GM18861 (cell line): Measurements from ENCODE around the gene PRKCA.
"Not testable (repeated sequence)": the region's sequence is repeated elsewhere in the genome, so short reads cannot be mapped to it uniquely, and the experiment has no call there.

Experiments
- ATAC-seq: cut with Tn5 transposase; IDR thresholded peaks from one replicate; pipeline ENCODE4 v1.9.1; 2021; ENCODE audit not compliant: unreplicated experiment

The PRKCA gene

DNA sequence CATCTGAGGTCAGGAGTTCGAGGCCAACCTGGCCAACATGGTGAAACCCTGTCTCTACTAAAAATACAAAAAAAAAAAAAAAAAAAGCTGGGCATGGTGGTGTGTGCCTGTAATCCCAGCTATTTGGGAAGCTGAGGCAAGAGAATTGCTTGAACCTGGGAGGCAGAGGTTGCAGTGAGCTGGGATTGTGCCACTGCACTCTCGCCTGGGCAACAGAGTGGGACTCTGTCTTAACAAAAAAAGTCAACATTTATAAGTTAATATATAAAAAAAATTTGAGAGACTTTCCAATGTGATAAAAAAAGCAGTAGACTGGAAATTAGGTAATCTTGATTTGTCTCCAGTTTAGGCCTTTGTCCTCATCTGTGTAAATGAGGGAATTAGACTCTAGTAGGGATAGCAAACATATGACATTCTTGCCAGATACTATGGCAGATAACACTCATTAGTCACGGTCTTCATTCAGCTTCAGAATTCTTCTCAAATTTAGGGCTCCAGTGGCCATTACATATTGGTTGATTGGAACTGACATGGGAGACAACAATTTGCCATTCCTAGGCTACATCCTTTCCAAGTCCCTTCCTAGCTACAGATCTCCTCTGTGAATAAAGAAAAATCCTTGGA, 22.1 kb downstream of the PRKCA start:
- ATAC-seq, result not testable (repeated sequence)

- ATAC-seq, result no peak
These were observed 24.1 kb downstream of the PRKCA start for GRCh38 chr17:66326476-66327047.

GRCh38 chr17:66330646-66331037, 28.2 kb downstream of the PRKCA start:
- ATAC-seq, result no peak

DNA sequence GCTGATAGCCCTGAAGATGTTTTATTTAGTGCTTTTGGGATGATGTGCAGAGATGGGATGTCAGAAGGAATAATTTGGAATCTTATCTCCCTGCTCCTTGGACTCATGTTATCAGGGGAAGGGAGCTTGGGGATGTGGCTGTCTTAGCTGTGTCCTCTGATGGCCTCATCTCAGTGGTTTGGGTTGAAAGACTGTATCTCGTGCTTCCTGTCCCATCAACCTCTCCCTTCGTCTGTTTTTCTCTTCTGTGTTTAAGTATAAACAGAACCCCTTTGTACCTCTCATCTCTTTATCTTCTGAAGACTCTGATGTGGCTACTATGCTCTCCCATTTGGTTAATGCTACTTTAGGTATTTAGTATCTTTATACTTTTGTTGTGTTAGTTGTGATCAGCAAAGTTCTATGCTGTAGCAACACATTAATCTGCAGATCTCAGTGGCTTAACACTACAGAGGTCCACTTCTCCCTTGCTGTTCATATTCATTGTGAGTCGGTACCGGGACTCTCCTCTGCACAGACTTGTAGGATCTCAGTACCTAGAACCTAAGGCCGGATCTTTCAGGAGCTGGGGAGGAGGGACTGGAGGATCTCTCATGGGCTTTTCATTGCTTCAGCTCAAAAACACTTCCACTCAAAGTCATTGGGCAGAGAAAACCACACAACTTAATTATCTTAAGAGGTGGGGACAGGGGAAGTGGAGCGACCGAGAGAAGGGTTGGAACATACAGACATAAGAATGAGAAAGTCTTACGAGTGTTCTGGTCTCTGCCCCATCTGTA, 28.8 kb downstream of the PRKCA start:
- ATAC-seq, result no peak

DNA sequence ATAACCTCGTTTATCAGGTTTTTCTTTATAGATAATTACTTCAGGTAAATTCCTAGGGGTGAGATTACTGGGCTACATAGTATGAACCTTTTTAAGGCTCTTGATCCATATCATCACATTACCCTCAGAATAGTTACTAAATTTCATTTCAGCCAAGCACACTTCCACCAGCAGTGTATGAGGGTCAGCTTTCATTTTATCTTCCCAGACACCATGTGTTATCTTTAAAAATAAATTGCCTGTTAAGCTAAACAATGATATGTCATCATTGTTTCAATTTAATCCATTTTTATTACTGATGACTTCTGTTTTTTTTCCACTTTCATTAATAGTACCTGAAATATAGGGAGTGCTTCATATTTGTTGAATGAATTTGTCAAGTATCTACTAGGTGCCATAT, 33.4 kb downstream of the PRKCA start:
- no peak for ATAC-seq

DNA sequence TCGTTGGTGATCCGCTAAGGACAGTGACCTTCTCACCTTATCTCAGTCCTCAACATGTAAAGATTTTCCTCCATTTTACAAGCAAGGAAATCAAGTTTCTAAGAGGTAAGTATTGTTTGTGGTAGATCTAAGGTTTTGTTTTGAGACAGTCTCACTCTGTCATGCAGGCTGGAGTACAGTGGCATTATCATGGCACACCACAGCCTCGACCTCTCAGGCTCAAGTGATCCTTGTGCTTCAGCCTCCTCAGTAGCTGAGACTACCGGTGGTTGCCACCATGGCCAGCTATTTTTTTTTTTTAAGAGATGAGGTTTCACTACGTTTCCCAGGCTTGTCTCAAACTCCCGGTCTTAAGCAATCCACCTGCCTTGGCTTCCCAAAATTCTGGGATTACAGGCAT, 34.9 kb downstream of the PRKCA start:
- ATAC-seq, result no peak

DNA sequence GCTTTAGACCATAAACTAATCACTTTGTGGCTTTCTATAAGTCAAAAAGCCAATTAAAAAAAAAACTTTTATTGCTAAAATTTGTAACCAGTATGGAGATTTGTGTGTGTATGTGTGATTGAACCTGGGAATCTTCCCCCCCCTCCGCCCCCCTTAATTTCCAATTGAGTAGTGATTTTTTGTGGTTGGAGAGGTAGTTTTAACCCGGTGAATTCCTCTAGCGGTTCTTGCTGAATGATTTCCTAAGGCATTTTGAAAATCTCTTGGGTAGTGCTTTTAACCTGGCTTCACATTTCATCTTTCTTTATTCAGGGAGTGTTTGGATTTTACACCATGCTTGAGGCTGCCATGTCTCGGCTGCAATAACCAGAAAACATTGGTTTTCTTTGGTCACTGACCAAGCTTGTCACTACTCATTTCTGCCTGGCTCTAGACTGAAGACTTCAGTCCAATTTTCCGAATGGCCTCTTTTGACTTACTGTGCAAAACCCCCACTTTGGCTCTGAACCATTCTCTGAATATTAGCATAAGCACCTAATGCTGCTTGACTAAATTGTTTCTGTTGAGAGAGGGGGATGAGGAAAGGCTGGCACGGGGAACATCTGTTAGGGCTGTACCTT, 35.6 kb downstream of the PRKCA start:
- no peak for ATAC-seq

DNA sequence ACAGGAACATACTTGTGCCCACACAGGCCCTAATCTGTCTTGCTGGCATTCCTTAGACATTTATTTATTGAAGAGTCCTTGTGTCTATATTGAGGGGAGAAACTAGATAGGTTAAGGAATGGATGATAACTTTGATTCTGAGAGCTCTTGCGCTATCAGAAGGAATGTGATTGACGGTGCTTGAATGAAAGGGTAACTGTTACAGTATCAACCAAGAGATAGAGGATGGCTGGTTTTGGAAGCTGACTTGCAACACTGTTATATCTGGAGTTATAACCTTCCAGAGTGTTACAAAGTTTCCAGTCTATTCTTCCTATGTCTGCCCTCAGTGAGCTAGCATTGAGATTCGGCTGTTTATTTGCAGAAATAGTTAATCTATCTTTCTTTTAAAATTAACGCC, 36.5 kb downstream of the PRKCA start:
- ATAC-seq, result no peak

- ATAC-seq, result no peak
These were observed 37.1 kb downstream of the PRKCA start for GRCh38 chr17:66339561-66339960.

DNA sequence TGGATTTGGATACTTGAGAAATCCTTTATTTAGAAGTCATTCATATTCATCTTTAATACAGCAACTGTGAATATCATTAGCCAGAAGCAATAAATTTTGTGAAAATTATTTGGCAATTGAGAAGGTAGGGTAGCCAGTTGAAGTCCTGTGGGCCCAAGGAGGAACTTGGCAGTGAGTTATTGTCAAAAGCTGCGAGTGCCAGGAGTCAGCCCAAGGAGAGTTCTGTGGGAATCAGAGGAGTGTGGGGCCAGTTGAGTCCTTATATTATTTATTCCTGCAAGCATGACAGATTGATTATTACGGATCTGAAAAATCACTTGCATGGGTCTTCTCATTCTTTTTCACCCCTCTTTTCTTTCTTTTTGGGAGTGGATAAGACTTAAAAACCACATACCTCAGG, 38.3 kb downstream of the PRKCA start:
- no peak for ATAC-seq

GRCh38 chr17:66341462-66341861, 39.0 kb downstream of the PRKCA start:
- ATAC-seq, result no peak

DNA sequence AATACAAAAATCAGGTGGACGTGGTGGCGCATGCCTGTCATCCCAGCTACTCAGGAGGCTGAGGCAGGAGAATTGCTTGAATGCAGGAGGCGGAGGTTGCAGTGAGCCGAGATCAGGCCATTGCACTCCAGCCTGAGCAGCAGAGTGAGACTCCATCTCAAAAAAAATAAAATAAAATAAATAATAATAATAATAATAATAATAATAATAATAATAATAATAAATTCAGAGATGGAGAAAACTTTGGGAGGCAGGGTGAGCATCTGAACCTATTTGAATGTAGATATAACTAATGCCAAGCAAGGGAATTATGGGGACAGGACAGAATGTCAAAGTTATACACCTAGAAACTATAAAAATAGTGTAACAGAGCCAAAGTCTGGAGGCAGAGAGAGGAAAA, 39.9 kb downstream of the PRKCA start:
- ATAC-seq, result not testable (repeated sequence)

- ATAC-seq, result no peak
These were observed 41.2 kb downstream of the PRKCA start for GRCh38 chr17:66343531-66344078.

- ATAC-seq, result no peak
These were observed 42.1 kb downstream of the PRKCA start for GRCh38 chr17:66344473-66344872.

DNA sequence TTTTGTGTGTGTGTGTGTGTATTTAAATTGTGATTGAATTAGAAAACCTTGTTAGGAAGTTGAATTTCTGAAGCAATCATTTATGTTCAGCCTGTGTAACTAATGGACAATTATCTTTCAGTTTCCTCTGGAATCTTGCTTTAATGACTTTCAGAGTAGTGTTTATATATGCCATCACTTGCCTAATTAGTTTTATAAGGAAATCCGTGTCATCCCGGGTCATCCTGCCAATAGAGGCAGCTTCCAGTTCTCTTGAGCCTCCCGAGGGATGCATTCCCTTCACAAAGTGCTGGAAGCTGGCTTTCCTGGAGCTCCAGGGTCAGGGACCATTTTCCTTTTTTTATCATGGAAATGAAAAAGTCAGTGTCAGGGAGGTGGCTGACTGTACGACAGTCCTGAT, 42.9 kb downstream of the PRKCA start:
- no peak for ATAC-seq

GRCh38 chr17:66345949-66346638, 43.7 kb downstream of the PRKCA start:
- ATAC-seq, result not testable (repeated sequence)

- ATAC-seq, result no peak
These were observed 45.5 kb downstream of the PRKCA start for GRCh38 chr17:66347661-66348514.

- ATAC-seq, result no peak
These were observed 46.3 kb downstream of the PRKCA start for GRCh38 chr17:66348584-66349165.

DNA sequence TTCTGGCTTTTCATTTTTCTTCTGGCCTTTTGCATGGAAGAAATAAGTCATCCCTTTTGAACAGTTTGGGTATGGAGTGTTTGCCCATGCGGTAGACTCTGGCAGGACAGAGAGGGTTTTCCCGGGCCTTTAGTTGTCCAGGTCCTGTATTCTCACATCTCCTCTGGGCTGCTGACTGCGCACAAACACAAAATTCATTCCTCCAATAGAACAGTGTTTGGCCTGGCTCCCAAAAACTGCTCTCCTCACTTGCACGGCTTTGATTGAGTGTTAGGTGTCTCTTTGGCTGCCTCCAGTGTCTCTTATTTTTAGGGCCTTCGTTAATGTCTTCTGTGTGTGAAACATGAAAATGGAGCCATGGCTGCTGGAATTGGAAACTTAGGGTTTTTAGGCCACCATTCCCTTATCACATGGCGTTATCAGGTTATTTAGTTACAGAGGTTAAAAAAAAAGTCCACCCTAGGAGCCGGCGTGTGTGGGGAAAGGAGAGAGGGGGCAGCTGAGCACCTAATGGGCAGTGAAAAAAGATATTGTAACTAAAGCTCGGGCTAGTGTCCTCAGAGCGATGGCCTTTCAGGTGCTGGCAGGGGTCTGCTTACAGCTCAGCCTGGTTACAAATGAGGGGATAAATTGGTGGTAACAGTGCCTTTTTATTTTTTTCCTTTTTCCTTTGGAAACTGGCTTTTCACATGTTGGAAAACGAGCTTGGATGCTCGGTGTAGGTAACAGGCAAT, 47.3 kb downstream of the PRKCA start:
- no peak for ATAC-seq
